GM21390 (cell line): ENCODE results near the gene IGSF3.
"Not testable (repeated sequence)": the region's sequence is repeated elsewhere in the genome, so short reads cannot be mapped to it uniquely, and the experiment has no call there.

Source experiments
- ATAC-seq: cut with Tn5 transposase; IDR thresholded peaks from one replicate; pipeline ENCODE4 v1.9.1; 2021; ENCODE audit not compliant: unreplicated experiment

IGSF3 gene

DNA sequence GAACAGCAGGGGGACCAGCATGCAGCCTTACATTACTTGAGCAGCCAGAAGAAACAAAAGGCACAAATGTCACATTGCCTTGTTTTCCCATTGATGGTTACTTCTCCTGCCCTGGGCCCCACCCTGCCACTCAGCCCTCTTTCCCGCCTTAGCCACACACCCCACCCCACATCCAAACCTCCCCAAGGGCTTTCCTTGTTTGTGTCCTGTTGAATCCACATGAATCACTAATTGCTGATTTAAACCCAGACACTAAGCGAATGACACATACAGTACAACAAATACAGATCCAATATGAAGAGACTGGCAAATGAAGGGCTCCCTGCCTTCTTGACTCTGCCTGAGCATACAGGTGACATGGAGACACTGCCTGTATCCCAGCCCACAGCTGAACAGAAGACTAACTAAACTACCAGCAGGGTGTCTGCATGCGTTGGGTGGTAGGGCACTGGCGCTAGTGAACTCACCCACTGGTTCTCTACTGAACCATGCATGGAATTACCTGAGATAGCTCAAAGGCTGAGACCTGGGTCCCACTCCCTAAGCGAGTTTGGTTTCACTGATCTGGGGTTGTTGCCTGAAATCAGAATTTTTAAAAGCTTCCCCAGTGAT, 3.1 kb downstream of the IGSF3 start:
- ATAC-seq: no peak

DNA sequence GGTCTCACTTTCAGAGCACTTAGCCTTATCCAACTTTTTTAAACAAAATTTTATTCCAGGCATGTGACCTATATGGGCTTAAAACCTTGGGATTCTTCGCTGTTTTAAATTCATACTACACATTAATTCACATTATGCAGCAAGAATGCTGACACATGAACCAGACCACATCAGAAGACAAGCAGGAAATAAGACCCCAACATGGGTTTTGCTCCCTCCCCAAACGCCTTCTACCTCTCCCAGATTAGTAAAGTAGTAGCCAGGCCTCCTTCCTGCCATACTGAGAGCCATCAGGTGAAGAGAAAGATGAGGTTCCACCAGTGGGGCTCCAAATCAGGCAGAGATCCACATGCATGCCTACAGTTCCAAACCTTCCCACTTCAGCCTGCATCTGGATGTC, 3.7 kb downstream of the IGSF3 start:
- ATAC-seq: no peak

- ATAC-seq: no peak
Measured at GRCh38 chr1:116661633-116662032, 5.9 kb downstream of the IGSF3 start.

DNA sequence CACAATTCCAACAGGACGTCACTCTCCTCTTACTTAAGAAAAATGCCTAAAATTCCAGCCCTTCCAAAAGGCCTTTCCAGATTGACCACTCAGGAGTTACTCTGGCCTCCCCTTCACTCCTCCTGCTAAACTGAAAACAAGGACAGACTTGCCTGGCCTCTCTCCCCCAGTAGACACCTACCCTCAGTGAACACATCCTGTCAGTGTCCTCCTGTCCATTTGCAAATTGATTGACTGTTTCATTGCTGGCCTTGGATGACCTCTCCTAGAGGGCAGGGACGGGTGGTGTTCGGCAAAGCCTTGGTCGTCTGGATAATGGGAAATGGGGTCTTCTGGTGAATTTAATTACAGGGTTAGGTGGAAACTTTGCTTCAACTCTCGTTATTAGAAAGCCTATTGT, 8.9 kb downstream of the IGSF3 start:
- ATAC-seq: not testable (repeated sequence)

DNA sequence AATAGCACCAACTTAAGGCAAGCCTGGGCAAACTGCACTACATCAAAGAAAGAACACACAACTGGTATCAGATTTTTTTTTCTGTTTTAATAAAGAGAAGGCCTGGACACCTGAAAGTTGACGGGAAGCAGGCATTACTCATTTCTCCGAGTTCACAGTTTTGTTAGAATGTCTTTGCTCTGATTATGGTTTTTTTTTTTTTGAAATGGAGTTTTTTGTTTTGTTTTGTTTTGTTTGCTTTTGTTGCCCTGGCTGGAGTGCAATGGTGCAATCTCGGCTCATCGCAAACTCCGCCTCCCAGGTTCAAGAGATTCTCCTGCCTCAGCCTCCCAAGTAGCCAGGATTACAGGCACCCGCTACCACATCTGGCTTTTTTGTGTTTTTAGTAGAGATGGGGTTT, 9.7 kb downstream of the IGSF3 start:
- ATAC-seq: not testable (repeated sequence)

DNA sequence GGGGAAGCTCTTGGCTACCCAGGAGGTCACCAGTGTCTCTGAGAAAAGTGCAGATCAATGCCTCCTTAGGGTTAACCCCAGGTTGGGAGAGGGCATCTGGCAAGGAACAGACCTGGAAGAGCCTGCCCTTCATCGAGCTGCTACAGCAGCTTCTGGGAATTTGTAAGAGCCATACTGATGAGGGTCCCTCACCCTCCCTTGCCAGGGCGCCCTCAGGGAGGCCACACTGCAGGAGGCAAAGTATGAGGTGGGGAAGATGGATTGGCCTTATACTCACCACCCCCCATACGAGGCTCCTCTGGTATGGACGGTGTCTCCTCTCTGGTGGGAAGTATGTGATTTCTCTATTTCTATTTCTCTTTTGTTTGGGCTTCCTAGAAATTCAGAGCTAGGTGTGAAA, 13.2 kb downstream of the IGSF3 start:
- ATAC-seq: no peak

GRCh38 chr1:116652598-116652997, 14.9 kb downstream of the IGSF3 start:
- not testable (repeated sequence) for ATAC-seq

- not testable (repeated sequence) for ATAC-seq
Measured at GRCh38 chr1:116650781-116651180, 16.8 kb downstream of the IGSF3 start.

DNA sequence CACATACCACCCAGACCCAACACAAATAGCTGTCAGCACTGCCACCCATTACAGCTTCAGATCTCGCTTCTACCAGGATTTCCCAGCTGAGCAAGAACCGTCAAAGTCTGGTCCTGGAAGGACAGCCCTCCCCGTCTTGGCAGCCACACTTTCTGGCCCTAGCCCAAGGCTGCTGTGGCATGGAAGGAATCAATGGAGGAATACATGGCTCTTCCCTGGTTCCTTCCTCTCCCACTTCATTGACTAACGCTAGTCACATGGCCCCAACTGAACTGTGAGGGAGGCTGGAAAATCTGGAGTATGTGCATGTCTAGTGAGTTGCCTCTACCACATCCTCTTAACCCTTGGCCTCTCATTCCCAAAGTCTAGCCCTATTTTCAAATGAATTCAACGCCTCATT, 18.5 kb downstream of the IGSF3 start:
- not testable (repeated sequence) for ATAC-seq

GRCh38 chr1:116648325-116648724, 19.2 kb downstream of the IGSF3 start:
- ATAC-seq: not testable (repeated sequence)

GRCh38 chr1:116647186-116647585, 20.3 kb downstream of the IGSF3 start:
- ATAC-seq: not testable (repeated sequence)

DNA sequence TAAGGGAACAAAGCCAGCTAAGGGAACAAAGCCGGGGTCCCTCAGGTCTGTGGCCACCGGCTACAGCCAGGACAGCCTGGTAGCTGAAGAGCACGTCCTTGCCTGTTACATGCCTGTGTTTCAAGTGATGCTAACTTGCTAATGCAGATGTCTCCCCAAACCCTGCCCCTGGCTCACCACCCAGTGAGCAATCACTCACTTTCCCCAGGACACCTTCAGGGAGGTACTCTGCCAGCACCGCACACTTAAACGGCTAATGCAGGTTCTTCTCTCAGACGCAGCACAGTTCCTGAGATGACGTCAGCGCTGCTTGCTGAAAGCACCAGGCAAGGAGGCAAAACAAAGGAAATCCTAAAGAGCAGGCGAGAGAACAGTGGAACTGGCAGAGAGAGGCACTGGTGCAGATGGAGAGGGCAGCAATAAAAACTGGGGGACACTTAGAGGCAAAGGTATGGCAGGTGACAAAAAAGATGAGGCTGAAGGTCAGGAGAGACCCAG, 20.8 kb downstream of the IGSF3 start:
- ATAC-seq: not testable (repeated sequence)

GRCh38 chr1:116645802-116646672, 21.5 kb downstream of the IGSF3 start:
- not testable (repeated sequence) for ATAC-seq

- ATAC-seq: not testable (repeated sequence)
Measured at GRCh38 chr1:116644993-116645392, 22.5 kb downstream of the IGSF3 start.

- not testable (repeated sequence) for ATAC-seq
Measured at GRCh38 chr1:116644096-116644495, 23.4 kb downstream of the IGSF3 start.

DNA sequence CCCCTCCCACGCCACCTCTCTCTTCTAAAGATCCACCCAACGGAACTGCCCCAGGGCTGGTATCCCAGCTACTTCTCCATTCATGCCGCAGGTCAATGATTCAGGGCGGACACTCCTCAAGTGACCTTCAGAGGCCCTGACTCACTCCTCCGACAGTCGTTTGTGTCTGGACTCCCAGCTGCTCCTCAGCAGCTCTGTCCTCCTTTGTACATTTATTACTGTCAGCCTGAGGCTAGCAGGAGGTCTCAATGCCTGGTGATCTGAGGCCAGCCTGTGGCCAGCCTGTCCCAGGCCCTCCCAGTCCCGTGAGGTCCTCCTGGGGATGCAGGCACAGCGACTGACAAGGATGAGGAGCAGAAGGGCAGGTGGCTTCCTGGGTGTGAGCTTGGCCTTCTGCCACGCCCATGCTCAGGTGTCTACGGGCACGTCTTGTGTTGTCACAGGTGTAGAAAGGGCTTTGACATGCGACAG, 24.2 kb downstream of the IGSF3 start:
- not testable (repeated sequence) for ATAC-seq

DNA sequence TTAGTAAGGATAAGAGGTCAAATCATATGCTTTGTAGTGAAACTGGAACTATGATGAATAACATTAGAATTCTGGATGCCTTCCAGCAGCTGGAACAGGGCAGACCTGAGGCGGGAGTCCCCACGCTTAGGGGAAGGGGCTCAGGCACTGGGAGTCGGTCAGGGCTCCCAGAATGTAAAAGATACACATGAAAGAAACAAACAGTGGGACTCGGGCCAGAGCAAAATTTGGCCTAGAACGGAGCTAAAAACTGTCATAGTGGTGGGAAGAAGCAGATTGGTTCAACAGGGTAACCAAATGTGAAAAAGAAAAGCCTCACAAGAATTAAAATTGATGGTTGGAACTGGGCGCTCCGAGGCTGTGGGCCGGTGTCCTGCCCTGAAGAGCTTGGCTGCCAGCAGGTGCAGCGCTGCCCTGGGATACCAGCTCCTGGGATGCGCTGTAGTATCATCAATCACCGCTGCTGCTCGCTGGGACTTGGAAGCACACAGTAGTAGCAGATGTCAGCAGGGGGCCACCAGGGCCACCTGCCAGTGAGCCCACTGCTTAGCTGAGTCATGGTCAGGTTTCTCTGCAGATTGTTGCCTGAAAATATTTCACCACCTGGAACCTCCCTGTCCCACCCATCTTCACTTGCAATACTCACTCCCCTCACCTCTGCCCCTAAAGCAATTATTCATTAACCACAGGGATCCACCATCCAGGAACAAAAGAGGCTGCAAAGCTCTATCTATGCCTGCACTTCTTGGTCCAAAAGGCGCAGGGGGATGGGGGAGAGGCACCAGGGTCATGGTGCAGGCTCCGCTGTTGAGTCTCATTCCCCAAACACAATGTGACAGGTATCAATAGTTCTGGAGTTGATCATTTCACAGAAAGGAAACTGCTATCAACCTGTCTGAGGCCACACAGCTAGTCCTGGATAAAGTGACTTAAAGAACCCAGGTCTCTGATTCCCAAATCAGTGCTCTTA, 24.9 kb downstream of the IGSF3 start:
- ATAC-seq: not testable (repeated sequence)

GRCh38 chr1:116637583-116637982, 29.9 kb downstream of the IGSF3 start:
- not testable (repeated sequence) for ATAC-seq

GRCh38 chr1:116636584-116636983, 30.9 kb downstream of the IGSF3 start:
- not testable (repeated sequence) for ATAC-seq

GRCh38 chr1:116634386-116634785, 33.1 kb downstream of the IGSF3 start:
- ATAC-seq: not testable (repeated sequence)
